ENCODE results near the gene DAZL.

DAZL gene, protein sequence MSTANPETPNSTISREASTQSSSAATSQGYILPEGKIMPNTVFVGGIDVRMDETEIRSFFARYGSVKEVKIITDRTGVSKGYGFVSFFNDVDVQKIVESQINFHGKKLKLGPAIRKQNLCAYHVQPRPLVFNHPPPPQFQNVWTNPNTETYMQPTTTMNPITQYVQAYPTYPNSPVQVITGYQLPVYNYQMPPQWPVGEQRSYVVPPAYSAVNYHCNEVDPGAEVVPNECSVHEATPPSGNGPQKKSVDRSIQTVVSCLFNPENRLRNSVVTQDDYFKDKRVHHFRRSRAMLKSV

DNA sequence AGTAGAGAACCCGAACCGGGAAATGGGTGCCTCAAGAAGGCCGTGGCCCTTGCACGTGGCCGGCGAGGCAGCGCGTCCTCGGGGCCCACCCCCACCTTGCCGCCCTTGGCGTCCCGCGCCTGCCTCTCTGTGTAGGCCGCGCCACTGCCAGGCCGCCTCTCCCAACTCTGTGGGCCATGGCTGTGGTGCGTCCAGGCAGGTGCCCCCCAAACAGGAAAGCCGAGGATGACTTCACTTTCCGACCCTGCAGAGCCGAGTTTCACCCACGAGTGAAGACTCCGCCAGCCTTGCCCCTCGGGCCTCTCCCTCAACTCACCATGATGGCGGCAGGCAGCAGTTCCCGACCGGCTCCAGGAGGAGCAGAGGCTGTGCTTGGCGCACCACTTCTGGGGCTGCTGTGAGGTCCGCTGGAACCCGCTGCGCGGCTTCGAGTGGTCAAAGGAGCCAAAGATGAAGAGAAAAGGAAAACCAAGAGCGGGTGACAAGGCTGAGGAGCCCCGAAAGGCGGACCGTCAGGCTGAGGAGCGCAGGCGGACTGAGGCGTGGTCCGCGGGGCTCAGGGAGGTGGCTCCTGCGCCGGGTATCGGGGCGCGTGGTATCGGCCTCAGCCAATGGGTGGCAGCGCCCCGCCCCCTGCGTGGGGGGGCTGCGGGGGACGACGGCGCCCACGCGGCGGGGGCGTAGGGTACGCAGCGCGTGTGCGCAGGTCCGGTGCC lies at the start of gene DAZL:
TSS of gene DAZL (minus strand) at position 537 of the 716 bp plus-strand sequence. CDS start at position 319, 218 bp downstream.
- H3K4me1 ChIP-seq (ENCODE audit: low read length), result no peaks in the 10 kb centered on the region
- H3K9me2 ChIP-seq (replicated peaks; ENCODE audit: insufficient read depth, low read length), result no peaks in the 10 kb centered on the region
- no peaks in the 10 kb centered on the region for H3F3A ChIP-seq (ENCODE audit: insufficient read depth, low read length)
- TF ChIP-seq, protein P1, sequence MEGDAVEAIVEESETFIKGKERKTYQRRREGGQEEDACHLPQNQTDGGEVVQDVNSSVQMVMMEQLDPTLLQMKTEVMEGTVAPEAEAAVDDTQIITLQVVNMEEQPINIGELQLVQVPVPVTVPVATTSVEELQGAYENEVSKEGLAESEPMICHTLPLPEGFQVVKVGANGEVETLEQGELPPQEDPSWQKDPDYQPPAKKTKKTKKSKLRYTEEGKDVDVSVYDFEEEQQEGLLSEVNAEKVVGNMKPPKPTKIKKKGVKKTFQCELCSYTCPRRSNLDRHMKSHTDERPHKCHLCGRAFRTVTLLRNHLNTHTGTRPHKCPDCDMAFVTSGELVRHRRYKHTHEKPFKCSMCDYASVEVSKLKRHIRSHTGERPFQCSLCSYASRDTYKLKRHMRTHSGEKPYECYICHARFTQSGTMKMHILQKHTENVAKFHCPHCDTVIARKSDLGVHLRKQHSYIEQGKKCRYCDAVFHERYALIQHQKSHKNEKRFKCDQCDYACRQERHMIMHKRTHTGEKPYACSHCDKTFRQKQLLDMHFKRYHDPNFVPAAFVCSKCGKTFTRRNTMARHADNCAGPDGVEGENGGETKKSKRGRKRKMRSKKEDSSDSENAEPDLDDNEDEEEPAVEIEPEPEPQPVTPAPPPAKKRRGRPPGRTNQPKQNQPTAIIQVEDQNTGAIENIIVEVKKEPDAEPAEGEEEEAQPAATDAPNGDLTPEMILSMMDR (IDR thresholded peaks at IDR 0.05; ENCODE audit: low read length), result no peak
- no peaks in the 10 kb centered on the region for H3K79me2 ChIP-seq (ENCODE audit: low read length)
- no peaks in the 10 kb centered on the region for H3K9me3 ChIP-seq (replicated peaks; ENCODE audit: insufficient read depth, low read length)
- DNase-seq, result no peak
- no peaks in the 10 kb centered on the region for H3K36me3 ChIP-seq (replicated peaks; ENCODE audit: insufficient read depth, low read length)
- H2AFZ ChIP-seq (ENCODE audit: low read length), result no peak within 1 kb of the TSS
- H3K27ac ChIP-seq (ENCODE audit: low read length), result no peak within 1 kb of the TSS
- no peaks in the 10 kb centered on the region for H4K20me1 ChIP-seq (ENCODE audit: insufficient read depth, low read length)
- H3K27me3 ChIP-seq (replicated peaks; ENCODE audit: insufficient read depth, low read length), result no peaks in the 10 kb centered on the region
- no peak within 1 kb of the TSS for H3K4me3 ChIP-seq (ENCODE audit: low read length)
- H3K9ac ChIP-seq (ENCODE audit: low read length), result no peak within 1 kb of the TSS
- no peak within 1 kb of the TSS for H3K4me2 ChIP-seq (ENCODE audit: low read depth, low read length)

DNA sequence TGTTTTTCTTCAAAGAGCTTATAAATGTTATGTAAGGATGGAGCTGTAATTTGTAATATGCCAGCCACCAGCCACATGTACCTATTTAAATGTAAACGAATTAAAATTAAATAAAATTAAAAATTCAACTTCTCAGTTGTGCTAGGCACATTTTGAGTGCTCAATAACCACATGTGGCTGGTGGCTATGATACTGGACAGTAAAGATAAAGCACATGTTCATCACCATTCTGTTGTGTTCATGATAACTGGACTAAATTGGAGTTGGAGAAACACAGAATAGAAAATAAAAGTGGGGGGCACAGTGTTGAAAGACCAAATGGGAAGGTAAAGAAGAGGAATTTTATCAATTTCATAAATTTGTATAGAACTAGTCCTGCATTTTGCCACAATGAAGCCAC lies 49.8 kb upstream of the DAZL start:
- Histone ChIP-seq H3K27me3 (replicated peaks; ENCODE audit: insufficient read depth, low read length) (no peaks in the 10 kb centered on the region), H3F3A (ENCODE audit: insufficient read depth, low read length) (no peaks in the 10 kb centered on the region), H3K9me2 (replicated peaks; ENCODE audit: insufficient read depth, low read length) (no peaks in the 10 kb centered on the region), H3K4me3 (ENCODE audit: low read length) (no peak overlapping the region), H2AFZ (ENCODE audit: low read length) (no peak overlapping the region), H3K9me3 (replicated peaks; ENCODE audit: insufficient read depth, low read length) (no peaks in the 10 kb centered on the region), H3K4me2 (ENCODE audit: low read depth, low read length) (no peak overlapping the region), H3K79me2 (ENCODE audit: low read length) (no peaks in the 10 kb centered on the region), H3K9ac (ENCODE audit: low read length) (no peak overlapping the region), H3K27ac (ENCODE audit: low read length) (no peak overlapping the region), H3K4me1 (ENCODE audit: low read length) (no peaks in the 10 kb centered on the region), H4K20me1 (ENCODE audit: insufficient read depth, low read length) (no peaks in the 10 kb centered on the region), H3K36me3 (replicated peaks; ENCODE audit: insufficient read depth, low read length) (no peaks in the 10 kb centered on the region)
- TF ChIP-seq EZH2 (optimal IDR thresholded peaks at IDR 0.05; ENCODE audit: low read depth, low read length) (no peak), EZH2phosphoT487 (IDR thresholded peaks at IDR 0.05; ENCODE audit: low read length) (no peak)
- TF ChIP-seq, protein P1 (IDR thresholded peaks at IDR 0.05; ENCODE audit: low read length), result no peak
- DNase-seq, result no peak

DNA sequence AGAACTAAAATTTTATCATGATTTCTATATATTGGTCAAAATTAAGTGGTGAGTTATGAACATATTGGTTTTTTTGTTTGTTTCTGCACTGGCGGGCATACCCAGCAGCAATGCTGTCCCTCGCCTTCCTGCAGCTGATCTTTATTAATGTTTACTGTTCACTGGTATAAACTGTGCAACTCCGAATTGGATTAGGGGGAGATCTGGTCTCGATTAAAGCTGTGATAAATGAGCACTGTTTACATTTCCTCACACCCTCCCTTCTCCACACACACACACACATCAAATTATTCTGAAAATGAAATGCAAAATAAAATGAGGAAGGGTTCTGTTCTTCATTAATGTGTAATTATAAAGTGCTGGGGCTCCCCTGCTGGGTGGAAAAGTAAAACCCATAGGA lies 48.5 kb upstream of the DAZL start:
- TF ChIP-seq, protein P1 (IDR thresholded peaks at IDR 0.05; ENCODE audit: low read length), result no peak
- TF ChIP-seq EZH2 (optimal IDR thresholded peaks at IDR 0.05; ENCODE audit: low read depth, low read length) (no peak), EZH2phosphoT487 (IDR thresholded peaks at IDR 0.05; ENCODE audit: low read length) (no peak)
- H3K4me3 ChIP-seq (ENCODE audit: low read length), result no peak overlapping the region
- no peaks in the 10 kb centered on the region for H3K9me3 ChIP-seq (replicated peaks; ENCODE audit: insufficient read depth, low read length)
- no peaks in the 10 kb centered on the region for H4K20me1 ChIP-seq (ENCODE audit: insufficient read depth, low read length)
- no peaks in the 10 kb centered on the region for H3K4me1 ChIP-seq (ENCODE audit: low read length)
- no peaks in the 10 kb centered on the region for H3K79me2 ChIP-seq (ENCODE audit: low read length)
- H3K9ac ChIP-seq (ENCODE audit: low read length), result no peak overlapping the region
- no peak overlapping the region for H3K27ac ChIP-seq (ENCODE audit: low read length)
- no peaks in the 10 kb centered on the region for H3F3A ChIP-seq (ENCODE audit: insufficient read depth, low read length)
- H3K27me3 ChIP-seq (replicated peaks; ENCODE audit: insufficient read depth, low read length), result no peaks in the 10 kb centered on the region
- no peak for DNase-seq
- H3K4me2 ChIP-seq (ENCODE audit: low read depth, low read length), result no peak overlapping the region
- no peaks in the 10 kb centered on the region for H3K9me2 ChIP-seq (replicated peaks; ENCODE audit: insufficient read depth, low read length)
- H3K36me3 ChIP-seq (replicated peaks; ENCODE audit: insufficient read depth, low read length), result no peaks in the 10 kb centered on the region
- no peak overlapping the region for H2AFZ ChIP-seq (ENCODE audit: low read length)
